H1 (cell line): ENCODE measurements around the gene IL31RA. TPM values are rescaled to one million over a fixed set of nuclear protein-coding genes. Genes with fewer than 3 reads are reported as not detected.

ENCODE experiments used
- CTCF ChIA-PET: fragments of 300-600 bp; sonication (Branson Sonifier 250); formaldehyde crosslinking; loops from one replicate; lab custom pipeline; 2021; ENCODE audit not compliant: partially characterized antibody; lab: Charles Lee
- POLR2A ChIA-PET: fragments of 300-600 bp; sonication (Branson Sonifier 250); formaldehyde crosslinking; loops from one replicate; lab custom pipeline; 2021; ENCODE audit warnings: inconsistent platforms; ENCODE audit not compliant: partially characterized antibody; lab: Charles Lee
- DNase-seq, 2 experiments: peaks; one replicate each; pipeline versions ENCODE4 v3.0.0 to v3.0.0-alpha.2; 2010 to 2022; ENCODE audit warnings: low spot score in 2 of 2, low read depth in 1 of 2, mixed read lengths in 1 of 2
- FAIRE-seq: peaks from 2 replicates; lab custom pipeline; 2011; peaks lifted over from hg19 to GRCh38; lab: Jason Lieb, UNC
- H2AFZ ChIP-seq: 2 replicates; pipeline ENCODE4 v1.8.1; 2012; ENCODE audit warnings: low read length, inconsistent platforms
- H2AK5ac ChIP-seq: 2 replicates; pipeline ENCODE4 v1.6.1; 2013; ENCODE audit warnings: low read depth, low read length
- H2BK120ac ChIP-seq: replicated peaks from 2 replicates; pipeline ENCODE3; 2013; ENCODE audit warnings: low read depth, low read length, inconsistent platforms
- H2BK12ac ChIP-seq: 2 replicates; pipeline ENCODE4 v1.6.1; 2013; ENCODE audit warnings: low read depth, low read length
- H2BK15ac ChIP-seq: 2 replicates; pipeline ENCODE4 v1.6.1; 2013; ENCODE audit warnings: low read length
- H2BK20ac ChIP-seq: 2 replicates; pipeline ENCODE4 v1.6.1; 2013; ENCODE audit warnings: low read length
- H2BK5ac ChIP-seq: 2 replicates; pipeline ENCODE4 v1.6.1; 2013; ENCODE audit warnings: low read depth, low read length
- H3K14ac ChIP-seq: 2 replicates; pipeline ENCODE4 v1.6.1; 2013; ENCODE audit warnings: inconsistent platforms; ENCODE audit not compliant: insufficient read length
- H3K18ac ChIP-seq: 2 replicates; pipeline ENCODE4 v1.6.1; 2013; ENCODE audit warnings: low read length; ENCODE audit errors: extremely low read depth
- H3K23ac ChIP-seq: 2 replicates; pipeline ENCODE4 v1.6.1; 2013; ENCODE audit warnings: inconsistent platforms; ENCODE audit not compliant: insufficient read length
- H3K23me2 ChIP-seq: 2 replicates; pipeline ENCODE4 v1.6.1; 2013; ENCODE audit warnings: low read depth, low read length
- H3K27ac ChIP-seq: 2 replicates; pipeline ENCODE4 v1.6.1; 2011; ENCODE audit warnings: low read depth, low read length, inconsistent platforms
- H3K27me3 ChIP-seq, 4 experiments: replicated peaks in 1 of 4; 1 replicate in 1 of 4; 2 replicates in 3 of 4; pipeline versions ENCODE4 v1.6.1 to v1.8.1; 2011 to 2013; ENCODE audit warnings: low read length in 3 of 4, mild to moderate bottlenecking in 3 of 4, inconsistent platforms in 2 of 4, mixed read lengths in 2 of 4, moderate library complexity in 1 of 4; ENCODE audit not compliant: control insufficient read depth in 3 of 4, insufficient read depth in 3 of 4; ENCODE audit errors: extremely low read depth in 1 of 4
- H3K36me3 ChIP-seq, 4 experiments: 2 replicates each; pipeline versions ENCODE4 v1.6.1 to v1.8.1; 2011 to 2013; ENCODE audit warnings: mild to moderate bottlenecking in 4 of 4, low read length in 3 of 4, moderate library complexity in 2 of 4, control low read depth in 1 of 4, inconsistent platforms in 1 of 4; ENCODE audit not compliant: insufficient read depth in 4 of 4, control insufficient read depth in 2 of 4
- H3K4ac ChIP-seq: replicated peaks from 2 replicates; pipeline ENCODE3; 2013; ENCODE audit warnings: low read length, low read depth, mixed read lengths, inconsistent platforms; ENCODE audit not compliant: insufficient read length
- H3K4me1 ChIP-seq, 4 experiments: replicated peaks in 1 of 4; 1 replicate in 1 of 4; 2 replicates in 3 of 4; pipeline versions ENCODE4 v1.6.1 to v1.8.1; 2011 to 2013; ENCODE audit warnings: low read length in 3 of 4, inconsistent platforms in 2 of 4, mixed read lengths in 1 of 4; ENCODE audit not compliant: insufficient read depth in 4 of 4, control insufficient read depth in 3 of 4
- H3K4me2 ChIP-seq, 2 experiments: 2 replicates each; pipeline versions ENCODE4 v1.6.1 to v1.8.1; 2011 to 2013; ENCODE audit warnings: low read depth in 2 of 2, low read length in 2 of 2, control low read depth in 1 of 2, inconsistent platforms in 1 of 2, mild to moderate bottlenecking in 1 of 2; ENCODE audit not compliant: insufficient read depth in 1 of 2
- H3K4me3 ChIP-seq, 4 experiments: fragments of 200-600, 300-600 bp in 1 of 4; sonication (generic), shearing (Covaris generic), sonication (Bioruptor Twin) in 1 of 4; 2 replicates each; pipeline versions ENCODE4 v1.5.1 to v1.8.1; 2011 to 2016; ENCODE audit warnings: low read length in 4 of 4, low read depth in 3 of 4, control low read depth in 2 of 4, inconsistent platforms in 2 of 4, mild to moderate bottlenecking in 2 of 4, mixed read lengths in 1 of 4, moderate library complexity in 1 of 4; ENCODE audit not compliant: insufficient read depth in 2 of 4; ENCODE audit errors: extremely low read depth in 1 of 4
- H3K56ac ChIP-seq: replicated peaks from 2 replicates; pipeline ENCODE3; 2013; ENCODE audit warnings: low read depth, mild to moderate bottlenecking, mixed read lengths, low read length, inconsistent platforms; ENCODE audit not compliant: insufficient read length
- H3K79me1 ChIP-seq: 2 replicates; pipeline ENCODE4 v1.6.1; 2013; ENCODE audit warnings: low read depth, low read length, control low read depth
- H3K79me2 ChIP-seq, 2 experiments: 2 replicates each; pipeline versions ENCODE4 v1.6.1 to v1.8.1; 2012 to 2013; ENCODE audit warnings: low read length in 2 of 2, mild to moderate bottlenecking in 2 of 2, inconsistent platforms in 1 of 2; ENCODE audit not compliant: insufficient read depth in 2 of 2, control insufficient read depth in 1 of 2
- H3K9ac ChIP-seq, 4 experiments: replicated peaks in 1 of 4; 1 replicate in 1 of 4; 2 replicates in 3 of 4; pipeline versions ENCODE4 v1.6.1 to v1.8.1; 2011 to 2013; ENCODE audit warnings: low read depth in 3 of 4, low read length in 3 of 4, control low read depth in 2 of 4, mild to moderate bottlenecking in 2 of 4, moderate library complexity in 2 of 4, inconsistent platforms in 1 of 4; ENCODE audit errors: extremely low read depth in 1 of 4
- H3K9me3 ChIP-seq, 2 experiments: 2 replicates each; pipeline versions ENCODE4 v1.6.1 to v1.8.1; 2012 to 2013; ENCODE audit warnings: mild to moderate bottlenecking in 2 of 2, moderate library complexity in 2 of 2, control low read depth in 1 of 2, inconsistent platforms in 1 of 2, low read depth in 1 of 2, low read length in 1 of 2, mixed read lengths in 1 of 2; ENCODE audit not compliant: insufficient read depth in 2 of 2
- H4K20me1 ChIP-seq, 2 experiments: replicated peaks in 1 of 2; 2 replicates each; pipeline versions ENCODE3 to v1.8.1; 2011 to 2013; ENCODE audit warnings: inconsistent platforms in 2 of 2, low read length in 2 of 2, mild to moderate bottlenecking in 1 of 2; ENCODE audit not compliant: insufficient read depth in 2 of 2, control insufficient read depth in 1 of 2
- H4K5ac ChIP-seq: 2 replicates; pipeline ENCODE4 v1.6.1; 2013; ENCODE audit warnings: low read length, low read depth, mixed read lengths, inconsistent platforms; ENCODE audit not compliant: insufficient read length
- H4K8ac ChIP-seq: 2 replicates; pipeline ENCODE4 v1.8.0; 2013; ENCODE audit warnings: mild to moderate bottlenecking, moderate library complexity, low read length, inconsistent platforms; ENCODE audit not compliant: insufficient read depth; ENCODE audit errors: extremely low read depth
- H4K91ac ChIP-seq: replicated peaks from 2 replicates; pipeline ENCODE3; 2013; ENCODE audit warnings: low read length, mixed read lengths, inconsistent platforms; ENCODE audit not compliant: insufficient read length
- CTCF ChIP-seq, 3 experiments: IDR thresholded peaks; 1 replicate in 2 of 3; 2 replicates in 1 of 3; pipeline versions ENCODE4 v1.5.1 to v1.6.1; 2011; ENCODE audit warnings: low read length in 3 of 3, mild to moderate bottlenecking in 3 of 3, inconsistent platforms in 2 of 3, low read depth in 1 of 3, moderate library complexity in 1 of 3; ENCODE audit not compliant: insufficient read depth in 1 of 3; ENCODE audit errors: control extremely low read depth in 1 of 3
- RAD21 ChIP-seq, 2 experiments: IDR thresholded peaks in 1 of 2; conservative IDR thresholded peaks in 1 of 2; 2 replicates each; pipeline ENCODE4 v1.6.1; 2011; ENCODE audit warnings: low read depth in 2 of 2, low read length in 2 of 2, improper control_type of control experiment in 1 of 2, inconsistent platforms in 1 of 2, mild to moderate bottlenecking in 1 of 2, moderate library complexity in 1 of 2
- RBBP5 ChIP-seq: IDR thresholded peaks from 2 replicates; pipeline ENCODE4 v1.7.1; 2012; ENCODE audit warnings: low read depth, mild to moderate bottlenecking, inconsistent platforms, low read length, moderate library complexity, borderline replicate concordance
- SAP30 ChIP-seq: fragments of 300-600 bp; sonication (generic); IDR thresholded peaks from 2 replicates; pipeline ENCODE4 v1.7.1; 2012; ENCODE audit warnings: low read length, moderate library complexity, mild to moderate bottlenecking, inconsistent platforms; ENCODE audit not compliant: insufficient read depth, insufficient replicate concordance
- WGBS, 2 experiments: shearing (Covaris generic) in 1 of 2; methylation state at CpG; one replicate each; pipeline versions ENCODE4 v1.1.6 to v1.1.7; 2013 to 2015; ENCODE audit warnings: low lambda C conversion rate in 2 of 2, mixed read lengths in 2 of 2, inconsistent platforms in 1 of 2, low coverage in 1 of 2, missing lambda C conversion rate in 1 of 2; ENCODE audit not compliant: insufficient replicate concordance in 2 of 2, insufficient coverage in 1 of 2, insufficient read length in 1 of 2; ENCODE audit errors: extremely low coverage in 1 of 2, missing lambda C conversion rate in 1 of 2; 5-methylcytosine and 5-hydroxymethylcytosine counted together
- polyA plus RNA-seq, 7 experiments: library from polyadenylated mRNA; depleted of rRNA in 3 of 7; stranded (reverse) in 5 of 7; unstranded in 2 of 7; fragments of >200 nt in 5 of 7; fragments of 200-250 nt in 2 of 7; gene quantifications; 1 replicate in 5 of 7; 2 replicates in 1 of 7; 4 replicates in 1 of 7; pipeline versions ENCODE4 v1.2.1 to v1.2.3, GENCODE V29; 2011 to 2013; ENCODE audit warnings: missing spikeins in 2 of 7, mixed read lengths in 2 of 7
- total RNA-seq: library from RNA; stranded (reverse); fragmentation: NEBNext Ultra II Directional; extraction: Animal tissue kit (Norgen Biotek cat#: 25700); gene quantifications from 2 replicates; pipeline ENCODE4 v1.2.1, GENCODE V29; 2021

IL31RA gene
- total and polyA plus RNA-seq, 2 of the 8 experiments (the other 6 are each of a cell fraction or from before 2014, with no cell fraction given) = not detected

- Histone ChIP-seq H3K36me3 (no peaks in the 10 kb centered on the region), H4K20me1 (no peaks in the 10 kb centered on the region), H3K4me3 (no peak overlapping the region), H2BK120ac (no peak overlapping the region), H2BK15ac (no peak overlapping the region), H3K23me2 (no peaks in the 10 kb centered on the region), H3K4ac (no peak overlapping the region), H2AK5ac (no peak overlapping the region), H3K79me1 (no peaks in the 10 kb centered on the region; the same call in 1 of the 2 replicates), H3K27me3 (no peaks in the 10 kb centered on the region), H3K23ac (no peak overlapping the region), H3K14ac (no peak overlapping the region), H4K8ac (no peak overlapping the region), H3K9ac (no peak overlapping the region), H2BK12ac (no peak overlapping the region), H4K5ac (no peak overlapping the region), H2BK20ac (no peak overlapping the region), H3K56ac (no peak overlapping the region), H3K4me2 (no peak overlapping the region), H3K4me1 (no peaks in the 10 kb centered on the region; a peak in 1 of 7 replicates), H4K91ac (no peak overlapping the region), H3K27ac (no peak overlapping the region), H3K18ac (no peak overlapping the region), H3K79me2 (no peaks in the 10 kb centered on the region), H2BK5ac (no peak overlapping the region), H2AFZ (no peak overlapping the region), H3K9me3 (no peaks in the 10 kb centered on the region)
- TF ChIP-seq CTCF (IDR thresholded peaks at IDR 0.05; ENCODE audit: control extremely low read depth in 1 of 3, insufficient read depth in 1 of 3, low read depth in 1 of 3, low read length in 3 of 3) (peak in 2 of 3 experiments; percentile 30 to 31; a peak in 3 of 4 replicates), RBBP5 (no peak), RAD21 (IDR thresholded peaks at IDR 0.05 in 1 of 2, conservative IDR thresholded peaks at IDR 0.05 in 1 of 2; ENCODE audit: low read depth in 2 of 2, low read length in 2 of 2) (peak; percentile 65 to 73), SAP30 (no peak)
- no peak for FAIRE-seq
- DNase-seq = peak in 1 of 2 experiments; percentile 37
- CTCF ChIA-PET = interaction anchor here (0.7 to 2.3 kb wide), 2 partner anchors 15 to 515 kb away, joined by 3 to 8 read pairs; no protein-coding TSS in a partner anchor
- POLR2A ChIA-PET = no interaction called here
- 77% methylated on average over 5 of the region's 5 CpGs; no CpG with 5 or more reads in 1 of the 2 experiments for WGBS, 2 experiments
Observed at GRCh38 chr5:55920784-55921183, 69.6 kb downstream of the IL31RA start.
